ENCODE data around the gene ZNF516. TPM values are rescaled to one million over a fixed set of nuclear protein-coding genes. Genes with fewer than 3 reads are reported as not detected.
A peak's percentile ranks its signal among the peaks of the same experiment; 100 is the strongest.

The ZNF516 gene
- total and polyA plus RNA-seq, 4 donors = 2.5 to 12.2 (median 7.6) TPM

- TF ChIP-seq, protein P1, sequence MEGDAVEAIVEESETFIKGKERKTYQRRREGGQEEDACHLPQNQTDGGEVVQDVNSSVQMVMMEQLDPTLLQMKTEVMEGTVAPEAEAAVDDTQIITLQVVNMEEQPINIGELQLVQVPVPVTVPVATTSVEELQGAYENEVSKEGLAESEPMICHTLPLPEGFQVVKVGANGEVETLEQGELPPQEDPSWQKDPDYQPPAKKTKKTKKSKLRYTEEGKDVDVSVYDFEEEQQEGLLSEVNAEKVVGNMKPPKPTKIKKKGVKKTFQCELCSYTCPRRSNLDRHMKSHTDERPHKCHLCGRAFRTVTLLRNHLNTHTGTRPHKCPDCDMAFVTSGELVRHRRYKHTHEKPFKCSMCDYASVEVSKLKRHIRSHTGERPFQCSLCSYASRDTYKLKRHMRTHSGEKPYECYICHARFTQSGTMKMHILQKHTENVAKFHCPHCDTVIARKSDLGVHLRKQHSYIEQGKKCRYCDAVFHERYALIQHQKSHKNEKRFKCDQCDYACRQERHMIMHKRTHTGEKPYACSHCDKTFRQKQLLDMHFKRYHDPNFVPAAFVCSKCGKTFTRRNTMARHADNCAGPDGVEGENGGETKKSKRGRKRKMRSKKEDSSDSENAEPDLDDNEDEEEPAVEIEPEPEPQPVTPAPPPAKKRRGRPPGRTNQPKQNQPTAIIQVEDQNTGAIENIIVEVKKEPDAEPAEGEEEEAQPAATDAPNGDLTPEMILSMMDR (IDR thresholded peaks at IDR 0.05; ENCODE audit: low read depth, low read length, missing input control) = no peak
- TF ChIP-seq HNF4A (conservative IDR thresholded peaks at IDR 0.05) (peak; percentile 92 to 93), SP1 (IDR thresholded peaks at IDR 0.05) (peak; percentile 62), ATF3 (IDR thresholded peaks at IDR 0.05) (peak; percentile 69), RAD21 (IDR thresholded peaks at IDR 0.05) (peak; percentile 42 to 49), YY1 (IDR thresholded peaks at IDR 0.05) (no peak), NR2F2 (IDR thresholded peaks at IDR 0.05) (peak; percentile 20), GABPA (IDR thresholded peaks at IDR 0.05 in 1 of 2, conservative IDR thresholded peaks at IDR 0.05 in 1 of 2) (peak in 1 of 2 donors; percentile 51)
Observed at GRCh38 chr18:76476665-76477561, 18.1 kb downstream of the ZNF516 start (continued).

DNA sequence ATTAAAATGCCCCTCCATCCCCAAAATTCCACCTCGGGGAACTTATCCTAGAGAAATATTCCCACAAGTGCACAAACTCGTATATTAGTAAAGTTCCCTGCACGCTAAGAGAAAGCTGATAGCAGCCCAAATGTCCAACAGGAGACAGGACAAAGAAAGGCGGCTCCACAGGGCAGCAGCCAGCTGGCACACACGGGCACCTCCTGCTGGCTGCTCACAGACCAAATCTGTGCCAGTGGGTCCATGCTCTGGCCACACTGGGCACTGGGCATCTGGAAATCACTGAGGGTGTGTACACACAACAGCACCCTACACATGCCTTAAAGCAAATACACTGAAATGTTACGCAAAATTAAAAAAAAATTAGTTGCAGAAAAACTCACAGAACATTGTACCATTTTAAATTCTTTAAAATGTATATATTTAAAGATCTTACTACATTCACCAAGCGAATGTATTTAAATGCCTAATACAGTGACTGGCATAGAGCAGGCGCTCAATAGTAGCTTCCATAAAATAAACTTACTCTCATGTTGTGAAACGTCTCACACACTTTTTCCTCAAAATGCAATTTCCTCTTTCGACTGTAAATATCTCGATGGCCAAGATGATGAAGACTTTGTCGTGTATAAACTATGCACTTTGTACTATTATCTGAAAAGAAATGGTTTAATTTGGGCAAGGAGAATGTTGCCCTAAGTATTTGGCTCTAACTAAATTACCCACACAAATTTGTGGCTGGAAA lies 19.4 kb downstream of the ZNF516 start:
- DNase-seq (ENCODE audit: low spot score) = no peak
- H3K4me1 ChIP-seq (ENCODE audit: control insufficient read depth in 4 of 4, insufficient read depth in 4 of 4, low read length in 3 of 4) = peaks cover 12 to 39% (median 19%) of the 10 kb centered on the region in 4 donors

DNA sequence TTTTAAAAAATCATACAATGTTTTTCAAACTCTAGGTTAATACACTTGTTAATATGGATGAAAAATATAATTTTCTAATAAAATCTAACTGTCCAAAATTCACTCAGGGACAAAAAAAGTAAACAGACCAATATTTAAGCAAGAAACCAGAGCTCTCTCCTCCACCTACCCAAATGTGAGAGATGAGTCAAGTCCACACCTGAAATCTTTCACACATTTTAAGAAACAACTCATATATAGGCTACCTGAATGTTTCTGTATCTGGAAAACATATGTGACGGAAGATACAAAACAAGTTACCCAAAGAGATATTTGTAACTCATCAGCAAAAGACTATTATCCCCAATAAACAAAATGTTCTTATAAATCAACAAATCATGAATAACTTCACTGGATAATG lies 20.2 kb downstream of the ZNF516 start:
- no peak overlapping the region for H3K27ac ChIP-seq (ENCODE audit: low read depth in 1 of 2, low read length in 2 of 2)
- no peak for DNase-seq (ENCODE audit: low spot score)
- H3K27me3 ChIP-seq (ENCODE audit: control insufficient read depth in 4 of 4, insufficient read depth in 4 of 4, low read length in 3 of 4) = no peaks in the 10 kb centered on the region
- H3K4me3 ChIP-seq (ENCODE audit: low read depth in 1 of 3, low read length in 3 of 3) = no peak overlapping the region
- H3K4me1 ChIP-seq (ENCODE audit: control insufficient read depth in 4 of 4, insufficient read depth in 4 of 4, low read length in 3 of 4) = peaks cover 12 to 39% (median 19%) of the 10 kb centered on the region in 4 donors
- WGBS = 93% methylated on average over 1 of the region's 1 CpG
- no peak overlapping the region for H3K9ac ChIP-seq (ENCODE audit: low read depth in 1 of 2, low read length in 2 of 2)
- no peak for TF ChIP-seq FOXA1 (IDR thresholded peaks at IDR 0.05)
- TF ChIP-seq ZBTB33 (IDR thresholded peaks at IDR 0.05) = no peak
- TF ChIP-seq, protein P2, sequence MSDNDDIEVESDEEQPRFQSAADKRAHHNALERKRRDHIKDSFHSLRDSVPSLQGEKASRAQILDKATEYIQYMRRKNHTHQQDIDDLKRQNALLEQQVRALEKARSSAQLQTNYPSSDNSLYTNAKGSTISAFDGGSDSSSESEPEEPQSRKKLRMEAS (IDR thresholded peaks at IDR 0.05) = no peak
- TF ChIP-seq ATF3 (IDR thresholded peaks at IDR 0.05) = no peak
- no peak for TF ChIP-seq RXRA (IDR thresholded peaks at IDR 0.05)
- TF ChIP-seq, protein P1 (IDR thresholded peaks at IDR 0.05; ENCODE audit: low read depth, low read length, missing input control) = no peak
- no peak for TF ChIP-seq JUND (IDR thresholded peaks at IDR 0.05)
- no peak for TF ChIP-seq REST (IDR thresholded peaks at IDR 0.05)
- TF ChIP-seq GABPA (IDR thresholded peaks at IDR 0.05 in 1 of 2, conservative IDR thresholded peaks at IDR 0.05 in 1 of 2) = no peak
- H3K36me3 ChIP-seq (ENCODE audit: control insufficient read depth in 4 of 4, insufficient read depth in 3 of 4, low read depth in 1 of 4, low read length in 3 of 4) = peaks cover 0 to 3% (median 0%) of the 10 kb centered on the region in 4 donors
- H3K9me3 ChIP-seq (ENCODE audit: control insufficient read depth in 4 of 4, low read length in 3 of 4) = no peaks in the 10 kb centered on the region

More for the DNA sequence above, 19.4 kb downstream of the ZNF516 start:
- 75% methylated on average over 12 of the region's 12 CpGs for WGBS
- no peaks in the 10 kb centered on the region for H3K9me3 ChIP-seq (ENCODE audit: control insufficient read depth in 4 of 4, low read length in 3 of 4)
- TF ChIP-seq GABPA (IDR thresholded peaks at IDR 0.05 in 1 of 2, conservative IDR thresholded peaks at IDR 0.05 in 1 of 2) (no peak), RAD21 (IDR thresholded peaks at IDR 0.05) (peak in 1 of 2 donors; percentile 27)
- H3K27ac ChIP-seq (ENCODE audit: low read depth in 1 of 2, low read length in 2 of 2) = no peak overlapping the region
- H3K27me3 ChIP-seq (ENCODE audit: control insufficient read depth in 4 of 4, insufficient read depth in 4 of 4, low read length in 3 of 4) = no peaks in the 10 kb centered on the region
- peaks cover 0 to 2% (median 0%) of the 10 kb centered on the region in 4 donors for H3K36me3 ChIP-seq (ENCODE audit: control insufficient read depth in 4 of 4, insufficient read depth in 3 of 4, low read depth in 1 of 4, low read length in 3 of 4)
- H3K9ac ChIP-seq (ENCODE audit: low read depth in 1 of 2, low read length in 2 of 2) = no peak overlapping the region
- no peak overlapping the region for H3K4me3 ChIP-seq (ENCODE audit: low read depth in 1 of 3, low read length in 3 of 3)

Data from liver (tissue), 9 donors.